GM21447 (cell line): ENCODE data around the gene HACE1.

ENCODE experiments used
- ATAC-seq: cut with Tn5 transposase; IDR thresholded peaks from one replicate; pipeline ENCODE4 v1.9.1; 2021; ENCODE audit not compliant: unreplicated experiment

HACE1 gene

DNA sequence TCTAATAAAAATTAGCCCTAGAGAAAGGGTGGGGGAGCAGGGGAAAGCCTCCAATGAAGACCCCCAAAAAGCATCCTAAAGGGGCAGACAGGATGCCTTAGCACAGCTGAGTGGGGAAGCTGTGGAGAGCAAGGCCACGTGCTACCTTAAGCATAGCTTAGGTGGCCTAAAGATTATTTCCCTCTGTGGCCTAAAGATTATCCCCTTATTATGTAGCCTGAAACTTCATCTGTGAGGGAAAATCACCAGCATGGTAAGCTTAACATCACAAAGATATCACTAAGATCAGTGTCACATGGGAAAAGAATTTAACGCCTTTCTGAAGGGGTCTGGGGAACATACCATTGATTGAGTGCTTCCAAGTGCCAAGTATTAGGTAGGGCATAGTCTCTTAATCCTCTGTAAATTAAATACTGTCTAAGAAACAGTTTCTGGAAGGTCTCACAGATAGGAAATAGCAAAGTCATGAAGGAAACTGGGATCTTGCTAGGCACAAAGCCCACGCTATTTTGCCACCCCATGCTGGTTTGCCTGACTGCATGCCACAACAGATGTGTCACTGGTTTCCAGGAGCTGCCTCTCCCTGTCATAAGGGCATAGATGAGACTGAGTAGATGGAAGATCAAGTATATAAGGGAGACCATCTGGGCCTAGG lies 170.0 kb downstream of the HACE1 start:
- ATAC-seq: no peak

GRCh38 chr6:104688283-104688969 lies 171.3 kb downstream of the HACE1 start:
- peak; percentile 62 for ATAC-seq

DNA sequence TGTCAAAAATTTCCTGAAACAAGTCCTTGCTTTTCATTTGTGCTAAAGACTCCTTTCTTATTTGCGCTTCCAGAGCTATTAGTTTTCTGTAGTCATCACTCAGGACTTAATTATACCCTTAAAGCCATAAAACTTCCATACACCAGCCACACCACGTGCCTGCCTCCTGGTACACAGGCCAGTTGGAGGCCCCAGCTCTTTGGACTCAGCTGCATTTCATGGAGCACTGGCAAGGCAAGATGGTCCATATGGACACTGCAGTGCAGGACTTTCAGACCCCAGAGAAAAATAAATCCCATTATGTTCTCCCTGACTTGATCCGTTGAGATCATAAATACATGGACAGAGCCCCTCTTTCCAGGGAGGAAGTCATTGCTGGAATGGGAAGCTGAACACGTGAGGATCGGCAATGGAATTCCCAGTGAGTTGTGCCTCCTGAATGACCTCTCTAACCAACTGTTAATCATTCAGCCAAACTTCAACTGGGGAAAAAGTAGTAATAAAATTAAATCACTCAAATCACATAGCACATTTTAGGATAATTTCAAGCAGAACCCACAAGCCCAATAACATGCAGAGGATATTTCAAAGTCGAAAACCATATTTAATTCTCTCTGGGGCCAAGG lies 173.1 kb downstream of the HACE1 start:
- no peak for ATAC-seq

DNA sequence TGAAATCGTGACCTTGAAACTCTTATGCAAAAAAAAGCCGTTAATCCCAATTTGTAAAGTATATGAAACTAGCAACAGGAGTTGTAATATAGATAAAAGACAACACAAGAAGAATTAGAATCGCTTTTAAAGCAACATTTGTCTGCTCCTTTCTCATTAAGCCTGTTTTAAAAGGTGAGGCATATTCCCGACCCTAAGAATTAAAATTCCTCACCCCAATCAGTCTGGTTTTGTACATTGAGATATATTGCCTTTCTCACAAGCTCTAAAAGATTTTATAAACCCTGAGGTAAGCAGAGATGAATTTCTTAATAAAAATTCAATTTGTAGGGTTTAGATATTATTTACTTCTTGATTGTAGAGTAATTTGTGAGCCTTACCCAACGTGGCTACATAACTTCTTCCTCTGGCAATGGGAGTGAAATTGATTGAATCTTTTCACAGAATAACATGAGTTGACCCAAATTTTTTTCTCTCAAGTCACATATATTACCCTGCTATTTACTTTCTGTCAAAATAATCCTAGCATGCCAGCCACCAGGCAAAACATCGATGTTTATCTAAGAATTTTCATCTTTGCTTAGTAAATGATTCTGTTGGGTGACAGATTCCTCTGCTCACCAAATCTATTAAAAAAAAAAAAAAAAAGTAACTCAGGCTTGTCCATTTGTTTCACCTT lies 173.7 kb downstream of the HACE1 start:
- no peak for ATAC-seq

GRCh38 chr6:104684911-104685415 lies 174.8 kb downstream of the HACE1 start:
- ATAC-seq: no peak

DNA sequence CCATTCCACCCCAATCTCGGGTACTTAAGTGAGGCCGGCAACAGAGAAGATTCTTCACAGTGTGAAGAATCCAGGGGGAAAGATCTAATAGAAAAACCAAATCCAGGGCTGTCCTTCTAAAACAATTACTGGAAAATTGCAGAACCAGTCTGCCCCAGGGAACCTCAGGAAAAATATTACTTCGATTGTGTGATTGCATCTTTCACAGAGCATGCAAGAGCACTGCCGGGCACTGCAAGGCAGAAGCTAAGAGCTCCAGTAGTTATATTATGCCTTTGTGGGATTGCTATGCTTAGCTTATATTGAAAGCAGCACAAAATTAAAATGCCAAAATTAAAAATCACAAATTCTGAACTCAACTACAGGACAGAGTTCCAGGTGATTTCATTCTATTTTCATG lies 175.9 kb downstream of the HACE1 start:
- no peak for ATAC-seq

DNA sequence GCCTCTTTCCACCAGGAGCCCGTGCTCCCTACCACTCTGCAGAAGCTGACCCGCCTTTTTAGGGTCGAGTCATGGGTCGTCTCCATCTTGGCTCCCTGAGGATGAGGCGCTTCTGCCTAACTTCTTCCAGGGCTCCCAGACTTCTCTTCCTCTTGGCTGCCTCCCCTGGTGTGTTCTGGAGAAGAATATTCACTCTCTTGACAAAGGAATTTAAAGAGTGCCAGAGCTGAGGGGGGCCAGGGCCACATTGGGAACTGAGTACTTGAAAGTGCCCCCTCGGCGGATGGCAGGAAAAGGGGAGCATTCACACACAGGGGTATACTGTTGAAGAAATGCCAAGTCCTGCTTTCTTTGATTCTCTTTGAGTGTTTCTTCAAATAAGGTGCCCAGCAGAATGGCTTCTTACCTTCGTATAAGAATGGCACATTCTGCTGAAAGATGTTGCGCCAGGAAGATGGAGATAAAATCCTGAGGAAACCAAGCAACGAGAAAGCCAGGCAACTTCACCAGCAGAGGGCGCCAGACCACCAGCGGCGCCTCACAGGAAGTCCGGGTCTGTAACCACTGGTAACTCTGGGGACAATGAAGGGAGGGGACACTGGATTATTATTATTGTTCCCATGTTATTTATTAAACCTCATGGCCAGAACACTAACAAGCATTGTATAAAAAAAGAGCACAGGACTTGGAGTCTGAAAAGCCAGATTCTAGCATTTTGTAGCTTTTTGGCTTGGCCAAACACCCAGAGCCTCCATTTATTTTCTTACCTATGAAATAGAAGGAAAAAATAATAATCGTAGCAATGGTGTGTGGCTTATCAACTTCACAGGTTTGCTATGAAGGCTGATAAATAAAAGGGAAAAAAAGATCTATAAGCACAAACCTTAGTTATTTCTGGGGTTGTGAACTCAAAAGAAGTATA lies 176.7 kb downstream of the HACE1 start:
- peak; percentile 75 for ATAC-seq

- no peak for ATAC-seq
Measured at GRCh38 chr6:104680539-104680938, 179.2 kb downstream of the HACE1 start.

DNA sequence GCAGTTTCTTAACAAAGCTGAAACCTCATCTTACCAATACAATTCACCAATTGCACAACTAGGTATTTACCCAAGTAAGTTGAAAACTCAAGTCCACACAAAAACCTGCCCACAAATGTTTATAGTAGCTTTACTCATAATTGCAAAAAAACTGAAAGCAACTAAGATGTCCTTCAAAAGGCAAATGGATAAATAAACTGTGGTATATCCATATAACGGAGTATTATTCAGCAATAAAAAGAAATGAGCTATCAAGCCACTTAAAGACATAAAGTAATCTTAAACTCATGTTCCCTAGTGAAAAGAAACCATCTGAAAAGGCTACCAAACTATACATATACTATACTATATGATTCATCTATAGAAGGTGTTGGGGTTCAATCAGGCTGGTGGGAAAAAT lies 179.7 kb downstream of the HACE1 start:
- ATAC-seq: no peak
